Stimulated activated CD8-positive, alpha-beta memory T cell treated with anti-CD3 and anti-CD28 coated beads, Interleukin-15, amount 100 ng/mL, for 24 hours (primary cell): ENCODE results near the gene GLB1L3.

ENCODE experiments used
- DNase-seq: peaks from one replicate; pipeline ENCODE4 v3.0.0-alpha.2; 2020; ENCODE audit warnings: low read depth

Gene GLB1L3

DNA sequence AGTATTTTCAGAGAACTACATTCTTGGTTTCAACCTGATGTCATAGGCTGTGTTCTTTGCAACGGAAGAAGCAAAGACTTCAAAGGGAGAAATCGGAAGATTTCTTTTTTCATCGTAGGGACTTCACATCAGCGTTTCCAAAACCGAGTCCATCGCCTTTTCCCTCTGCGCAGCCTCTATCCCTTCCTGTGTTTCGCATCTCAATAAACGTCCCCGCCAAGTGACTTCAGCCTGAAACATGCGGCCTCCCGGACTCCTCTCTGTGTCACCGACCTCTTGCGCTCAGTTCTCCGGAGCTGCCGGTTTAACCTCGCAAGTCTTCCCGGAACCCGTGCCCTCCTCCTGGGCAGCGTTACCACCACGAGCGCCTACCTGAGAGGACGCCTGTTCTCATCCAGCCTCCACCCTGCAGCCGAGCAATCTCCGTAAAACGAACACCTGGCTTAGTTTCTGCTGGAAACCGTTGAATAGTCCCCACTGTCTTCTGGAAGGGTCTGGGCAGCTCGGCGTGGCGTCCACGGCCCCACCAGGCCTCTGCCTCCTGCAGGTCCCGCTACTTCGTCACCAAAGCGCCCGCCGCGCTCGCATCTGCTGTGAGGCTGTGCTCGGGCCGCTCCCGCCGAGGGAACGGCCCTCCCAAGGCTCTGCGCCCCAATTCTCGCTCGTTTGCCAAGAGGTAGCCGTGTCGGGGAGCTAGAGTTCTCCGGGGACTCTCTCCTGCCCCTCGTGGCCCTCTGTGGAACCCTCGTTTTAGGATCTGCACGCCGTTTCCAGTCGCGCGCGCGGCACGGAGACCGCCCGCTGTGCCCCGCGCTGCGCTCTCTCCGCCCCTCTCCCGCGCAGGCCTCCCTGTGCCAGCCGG, at the start of gene GLB1L3:
TSS of gene GLB1L3 (plus strand) at position 846 of the 862 bp plus-strand sequence. CDS start 362 bp downstream, outside the sequence.
- peak; percentile 41 for DNase-seq

DNA sequence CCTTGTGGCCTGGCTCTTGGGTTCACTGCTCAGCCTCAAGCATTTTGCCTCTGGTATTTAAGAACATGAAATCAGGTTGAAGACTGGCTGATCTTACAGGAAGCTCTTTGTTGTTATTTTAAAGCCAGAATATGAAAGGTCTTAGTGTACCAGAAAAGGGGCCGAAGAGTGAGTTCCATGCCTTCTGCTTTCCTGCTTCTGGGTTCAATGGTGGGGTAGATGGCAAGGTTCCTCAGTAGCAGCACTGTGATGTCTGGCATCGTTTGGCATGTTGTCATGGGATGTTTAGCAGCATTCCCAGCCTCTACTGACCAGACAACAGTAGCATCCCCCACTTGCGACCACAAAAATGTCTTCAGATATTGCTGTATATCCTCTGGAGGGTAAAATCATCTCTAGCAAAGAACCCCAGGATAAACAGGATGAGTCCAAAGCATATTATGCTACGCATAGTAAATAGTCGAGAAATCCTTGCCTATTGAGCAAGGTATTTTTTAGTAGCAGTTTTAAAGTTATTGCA, 49.3 kb upstream of the GLB1L3 start:
- DNase-seq, result no peak

DNA sequence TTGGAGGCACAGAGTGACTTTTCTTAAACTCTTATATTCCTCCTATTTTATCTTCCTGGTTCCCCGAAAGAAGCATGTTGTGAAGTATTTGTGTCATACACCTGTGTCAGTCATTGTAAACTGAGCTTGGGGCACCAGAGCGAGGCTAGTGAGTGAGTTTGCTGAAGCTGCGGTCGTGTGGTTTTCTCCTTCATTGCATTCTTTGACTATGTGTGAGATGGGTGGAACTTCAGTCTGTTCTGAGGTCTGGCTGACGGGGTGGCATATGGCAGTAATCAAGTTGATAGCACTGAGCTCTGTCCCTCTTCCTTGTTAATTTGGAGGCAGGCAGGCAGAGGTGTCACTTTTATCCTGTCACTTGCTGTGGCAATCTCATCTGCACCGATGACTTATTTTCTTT, 47.6 kb upstream of the GLB1L3 start:
- no peak for DNase-seq

- no peak for DNase-seq
These were observed 46.9 kb upstream of the GLB1L3 start for GRCh38 chr11:134229126-134229790.

DNA sequence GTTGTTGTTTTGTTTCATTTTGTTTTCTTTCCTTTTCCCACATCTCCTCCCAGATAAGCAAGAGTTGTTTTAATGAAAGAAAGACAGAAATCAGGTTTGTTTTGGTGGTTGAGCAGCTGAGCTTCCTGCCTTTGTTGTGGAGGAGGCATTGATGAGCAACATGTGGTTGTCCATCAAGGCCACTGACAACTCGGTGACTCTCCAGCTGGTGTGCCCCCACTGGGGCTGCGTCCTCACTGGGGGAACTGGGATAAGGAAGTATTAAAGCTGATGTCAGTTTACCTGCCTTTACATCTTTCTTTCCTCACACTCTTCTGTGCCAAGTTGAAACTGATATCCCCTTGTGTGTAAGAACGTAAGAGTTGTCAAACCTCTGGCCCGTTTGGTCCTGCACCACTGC, 45.8 kb upstream of the GLB1L3 start:
- no peak for DNase-seq

- no peak for DNase-seq
These were observed 44.1 kb upstream of the GLB1L3 start for GRCh38 chr11:134231958-134232659.

GRCh38 chr11:134233729-134234179, 42.4 kb upstream of the GLB1L3 start:
- DNase-seq, result no peak

GRCh38 chr11:134235399-134235798, 40.8 kb upstream of the GLB1L3 start:
- no peak for DNase-seq

DNA sequence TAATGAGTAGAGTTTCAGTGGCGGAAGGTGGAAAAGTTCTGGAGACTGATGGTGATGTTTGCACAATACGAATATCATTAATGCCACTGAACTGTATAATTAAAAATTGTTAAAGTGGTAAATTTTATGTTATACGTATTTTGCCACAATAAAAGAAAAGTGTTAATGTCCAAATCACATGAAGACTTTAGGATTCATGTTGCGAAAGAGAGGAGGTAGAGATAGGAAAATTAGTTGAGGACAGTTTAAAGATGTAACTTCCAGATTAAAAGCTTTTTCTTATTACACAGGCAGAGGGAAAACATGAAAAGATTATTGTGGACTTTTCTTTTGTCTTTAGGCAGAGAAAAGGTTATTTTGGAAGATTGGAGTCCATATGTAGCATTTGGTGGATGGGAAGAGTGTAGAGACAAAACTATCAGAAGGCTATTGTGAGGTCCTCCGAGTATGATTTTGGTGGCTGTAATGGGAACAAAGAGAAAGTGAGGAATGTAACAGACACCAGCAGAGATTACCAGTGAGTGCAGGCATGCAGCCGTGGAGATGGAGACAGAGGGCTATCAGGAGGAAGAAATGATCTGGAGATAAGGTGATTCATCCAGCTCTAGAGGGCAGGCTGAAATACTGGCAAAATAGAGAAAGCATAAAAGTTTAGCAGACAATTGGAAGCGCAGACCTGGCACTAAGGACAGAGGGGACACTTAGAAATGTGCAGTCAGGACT, 39.2 kb upstream of the GLB1L3 start:
- no peak for DNase-seq

DNA sequence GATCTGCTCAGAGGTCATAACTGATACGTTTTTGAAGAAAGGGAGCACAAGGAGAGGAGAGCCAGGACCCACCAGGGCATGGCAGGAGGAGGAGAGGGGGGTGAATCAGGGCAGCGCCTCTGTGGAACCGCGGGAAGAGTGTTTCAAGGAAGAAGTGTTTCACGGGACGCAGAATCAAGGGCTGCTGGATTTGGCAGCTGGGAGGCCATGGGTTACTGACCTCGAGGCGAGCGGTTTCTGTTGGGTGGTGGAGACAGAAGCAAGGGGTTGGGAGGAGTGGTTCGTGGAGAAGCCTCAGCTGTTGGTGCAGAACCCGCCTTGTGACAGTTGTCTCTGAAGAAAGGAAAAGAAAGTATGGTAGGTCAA, 38.6 kb upstream of the GLB1L3 start:
- no peak for DNase-seq

DNA sequence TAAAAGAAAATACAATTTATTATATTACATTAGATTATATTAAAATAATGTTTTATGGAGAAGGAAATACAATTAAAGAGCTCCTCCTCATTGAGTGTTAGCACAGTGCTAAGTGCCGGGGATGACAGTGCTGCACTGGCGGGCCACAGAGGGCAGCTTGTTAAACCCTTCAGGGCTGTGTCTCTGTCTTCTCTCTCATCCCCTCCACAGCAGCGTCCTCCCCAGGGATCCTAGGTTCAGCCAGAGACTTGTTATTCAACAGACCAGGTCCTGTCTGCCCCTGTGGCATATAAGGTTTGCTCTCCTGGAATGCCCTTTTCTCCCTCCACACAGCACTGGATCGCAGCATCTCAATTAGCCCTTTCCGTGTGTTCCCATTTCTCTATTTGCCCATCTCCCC, 37.2 kb upstream of the GLB1L3 start:
- DNase-seq, result no peak

- no peak for DNase-seq
These were observed 35.6 kb upstream of the GLB1L3 start for GRCh38 chr11:134240592-134240991.

GRCh38 chr11:134242376-134242775, 33.8 kb upstream of the GLB1L3 start:
- no peak for DNase-seq

- DNase-seq, result no peak
These were observed 32.3 kb upstream of the GLB1L3 start for GRCh38 chr11:134243913-134244312.

DNA sequence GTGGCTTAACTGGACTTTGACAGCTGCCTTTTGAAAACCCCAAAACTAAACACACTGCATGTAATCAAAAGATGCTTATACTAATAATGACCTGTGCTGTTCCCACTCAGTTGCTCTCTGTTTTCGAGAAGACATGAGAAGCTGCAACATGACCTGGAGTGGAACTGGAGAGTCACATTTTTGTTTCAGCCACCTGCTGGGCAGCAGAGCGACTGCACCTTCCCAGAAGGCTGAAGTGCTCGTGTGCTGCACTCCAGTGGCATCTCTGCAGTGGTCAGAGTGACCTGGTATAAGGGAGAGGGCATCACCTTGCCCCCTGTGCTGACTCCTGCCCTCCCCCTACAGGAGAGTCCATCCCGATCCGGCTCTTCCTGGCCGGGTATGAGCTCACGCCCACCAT, 31.6 kb upstream of the GLB1L3 start:
- no peak for DNase-seq

- DNase-seq, result no peak
These were observed 30.7 kb upstream of the GLB1L3 start for GRCh38 chr11:134245434-134245833.

DNA sequence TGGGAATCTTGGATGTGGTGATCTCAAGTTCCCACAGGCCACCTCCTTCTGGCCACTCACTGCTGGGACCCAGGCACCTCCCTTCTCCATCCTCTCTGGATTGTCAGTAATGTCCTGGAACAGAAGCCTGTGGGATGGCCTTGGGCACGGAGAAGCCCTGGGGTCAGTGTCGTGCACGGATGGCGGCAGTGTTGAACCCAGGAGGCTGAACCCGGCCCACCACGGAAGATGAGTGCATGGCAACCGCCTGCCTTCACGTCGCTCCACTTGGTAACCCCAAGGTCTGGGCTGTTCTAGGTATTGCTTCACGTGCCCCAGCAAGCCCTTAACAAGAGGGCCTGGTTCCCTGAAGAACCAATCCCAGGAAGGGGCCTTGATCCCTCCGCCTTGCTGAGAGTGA, 30.1 kb upstream of the GLB1L3 start:
- no peak for DNase-seq

DNA sequence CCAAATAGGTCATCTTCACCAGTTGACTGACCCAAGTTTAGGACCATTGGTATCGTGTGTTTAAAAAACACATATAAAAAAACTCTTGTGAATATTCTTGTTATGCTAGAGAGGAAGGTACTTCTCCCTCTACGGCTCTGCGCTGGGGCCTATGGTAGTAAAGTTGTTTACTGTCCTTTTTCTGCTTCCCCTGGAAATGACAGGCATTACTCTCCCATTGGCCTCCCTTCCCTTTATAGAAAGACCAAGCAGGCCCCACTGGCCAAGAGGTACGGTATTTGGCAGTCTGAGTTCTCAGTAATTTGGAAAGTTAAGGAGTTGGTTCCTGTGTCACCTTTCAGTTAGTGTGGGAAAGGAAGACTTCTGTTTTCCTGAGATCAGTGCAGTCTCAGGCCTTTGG, 29.5 kb upstream of the GLB1L3 start:
- DNase-seq, result no peak

GRCh38 chr11:134248910-134249480, 27.2 kb upstream of the GLB1L3 start:
- DNase-seq, result no peak

DNA sequence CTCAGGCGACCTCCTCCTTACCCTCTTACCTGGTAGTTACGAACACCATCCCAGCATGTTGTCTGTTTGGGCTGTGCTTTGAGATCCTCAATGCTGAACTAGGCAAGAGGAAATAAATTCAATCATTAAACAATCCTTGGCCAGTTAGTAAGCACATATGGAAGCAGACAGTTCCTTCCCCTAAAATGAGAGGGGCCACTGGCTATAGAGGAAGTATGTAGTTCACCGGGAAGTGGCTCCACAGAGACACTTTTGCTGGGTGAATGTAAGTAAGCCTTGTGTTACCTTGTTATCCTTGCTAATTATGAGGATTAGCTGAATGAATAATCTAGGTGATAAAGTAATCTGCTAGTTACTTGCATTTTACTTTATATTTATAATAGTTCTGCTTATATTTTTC, 25.9 kb upstream of the GLB1L3 start:
- no peak for DNase-seq

- DNase-seq, result no peak
These were observed 25.5 kb upstream of the GLB1L3 start for GRCh38 chr11:134250675-134251074.
